Activated naive CD8-positive, alpha-beta T cell (primary cell): ENCODE results near the gene SPATA45.
"Not testable (repeated sequence)": the region's sequence is repeated elsewhere in the genome, so short reads cannot be mapped to it uniquely, and the experiment has no call there.

Experiments used
- H3K27ac Mint-ChIP-seq: one replicate; pipeline ENCODE4 v1.8.0; 2021; ENCODE audit warnings: mixed read lengths
- H3K27me3 Mint-ChIP-seq: one replicate; pipeline ENCODE4 v1.8.0; 2021; ENCODE audit warnings: mixed read lengths
- H3K36me3 Mint-ChIP-seq: one replicate; pipeline ENCODE4 v1.8.0; 2021; ENCODE audit warnings: mixed read lengths
- H3K4me1 Mint-ChIP-seq: one replicate; pipeline ENCODE4 v1.8.0; 2021; ENCODE audit warnings: low read depth, mixed read lengths
- H3K4me3 Mint-ChIP-seq: one replicate; pipeline ENCODE4 v1.8.0; 2021; ENCODE audit warnings: mild to moderate bottlenecking, mixed read lengths
- H3K9me3 Mint-ChIP-seq: one replicate; pipeline ENCODE4 v1.8.0; 2021; ENCODE audit warnings: low read depth, mixed read lengths

SPATA45 gene

DNA sequence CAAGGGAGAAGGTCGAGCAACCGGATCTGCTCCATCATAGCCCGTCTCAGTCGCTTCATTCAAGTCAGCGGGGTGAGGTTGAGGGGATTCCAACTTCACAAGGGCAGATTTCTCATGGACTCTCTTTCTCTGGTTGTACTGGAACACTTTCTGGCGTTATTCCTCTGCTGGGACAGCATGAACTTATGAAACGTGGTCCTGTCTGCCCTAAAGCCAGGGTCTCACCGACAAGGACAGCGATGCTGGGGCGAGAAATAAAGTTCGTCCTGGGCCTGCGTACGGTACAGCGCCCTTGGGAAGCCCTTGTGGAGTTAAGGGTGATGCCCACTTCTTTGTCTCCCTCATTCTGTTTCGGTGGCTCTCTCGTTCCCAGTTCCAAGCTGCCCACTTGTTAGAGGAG is 9.3 kb upstream of the SPATA45 start:
- Mint-ChIP-seq H3K4me1 (peaks cover 15% of the 10 kb centered on the region), H3K27me3 (no peaks in the 10 kb centered on the region), H3K4me3 (peak overlapping the region; percentile 62), H3K27ac (no peak overlapping the region), H3K36me3 (peaks cover 13% of the 10 kb centered on the region), H3K9me3 (no peaks in the 10 kb centered on the region)

DNA sequence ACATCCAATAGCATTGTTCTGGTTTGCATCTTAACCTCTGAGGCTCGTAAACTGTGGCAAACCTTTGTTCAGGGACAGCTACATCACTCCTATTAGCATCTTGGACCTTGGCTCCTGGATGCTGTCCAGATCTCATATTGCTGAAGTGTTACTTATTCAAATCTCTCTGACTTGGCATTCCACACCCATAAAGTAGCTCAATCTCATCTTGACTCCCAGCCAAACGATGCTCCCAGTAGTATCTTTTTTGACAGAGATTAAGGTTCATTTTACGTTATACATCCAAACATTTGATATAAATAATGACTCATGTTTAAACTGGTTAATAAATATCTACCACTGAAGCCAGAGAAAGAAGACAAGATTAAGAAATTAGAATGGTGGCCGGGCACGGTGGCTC is 6.2 kb upstream of the SPATA45 start:
- Mint-ChIP-seq H3K27me3 (no peaks in the 10 kb centered on the region), H3K4me1 (peaks cover 9% of the 10 kb centered on the region), H3K36me3 (peaks cover 11% of the 10 kb centered on the region), H3K9me3 (no peaks in the 10 kb centered on the region), H3K4me3 (no peak overlapping the region), H3K27ac (no peak overlapping the region)

DNA sequence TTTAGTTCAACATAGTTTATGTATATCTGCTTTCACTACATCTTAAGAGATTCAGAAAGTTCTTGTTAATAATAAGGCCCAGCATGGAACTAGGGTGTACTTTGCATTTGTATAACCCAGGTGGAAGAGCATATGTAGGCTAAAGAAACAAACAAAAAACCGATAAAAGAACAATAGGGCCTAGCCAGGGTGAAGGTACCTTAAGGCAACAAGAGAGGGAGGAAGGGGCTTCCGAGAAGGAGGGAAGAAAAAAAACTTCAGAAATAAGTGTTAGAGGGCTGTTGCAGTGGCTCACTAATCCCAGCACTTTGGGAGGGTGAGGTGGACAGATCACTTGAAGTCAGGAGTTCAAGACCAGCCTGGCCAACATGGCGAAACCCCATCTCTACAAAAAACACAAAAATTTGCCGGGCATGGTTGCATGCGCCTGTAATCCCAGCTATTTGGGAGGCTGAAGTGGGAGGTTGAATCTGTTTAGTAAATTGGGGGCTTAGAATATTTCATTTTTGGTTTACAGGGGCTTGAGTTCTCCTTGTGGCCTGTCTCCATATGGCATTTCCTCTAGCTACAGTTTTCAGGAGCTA is 4.7 kb upstream of the SPATA45 start:
- H3K4me1 Mint-ChIP-seq = peaks cover 2% of the 10 kb centered on the region
- H3K9me3 Mint-ChIP-seq = no peaks in the 10 kb centered on the region
- H3K27me3 Mint-ChIP-seq = no peaks in the 10 kb centered on the region
- no peak overlapping the region for H3K27ac Mint-ChIP-seq
- H3K4me3 Mint-ChIP-seq = no peak overlapping the region
- peaks cover 11% of the 10 kb centered on the region for H3K36me3 Mint-ChIP-seq

DNA sequence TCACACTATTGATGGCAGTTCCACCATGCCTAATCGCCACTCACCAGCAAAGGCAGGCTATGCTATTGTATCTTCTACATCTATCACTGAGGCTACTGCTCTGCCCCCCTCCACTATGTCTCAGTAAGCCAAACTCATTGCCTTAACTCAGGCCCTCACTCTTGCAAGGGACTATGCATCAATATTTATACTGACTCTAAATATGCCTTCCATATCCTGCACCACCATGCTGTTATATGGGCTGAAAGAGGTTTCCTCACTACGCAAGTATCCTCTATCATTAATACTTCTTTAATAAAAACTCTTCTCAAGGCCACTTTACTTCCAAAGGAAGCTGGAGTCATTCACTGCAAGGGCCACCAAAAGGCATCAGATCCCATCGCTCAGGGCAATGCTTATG is 2.9 kb downstream of the SPATA45 start:
- H3K4me1 Mint-ChIP-seq, H3K9me3 Mint-ChIP-seq, H3K4me3 Mint-ChIP-seq, H3K27ac Mint-ChIP-seq, H3K36me3 Mint-ChIP-seq, H3K27me3 Mint-ChIP-seq: not testable (repeated sequence)

DNA sequence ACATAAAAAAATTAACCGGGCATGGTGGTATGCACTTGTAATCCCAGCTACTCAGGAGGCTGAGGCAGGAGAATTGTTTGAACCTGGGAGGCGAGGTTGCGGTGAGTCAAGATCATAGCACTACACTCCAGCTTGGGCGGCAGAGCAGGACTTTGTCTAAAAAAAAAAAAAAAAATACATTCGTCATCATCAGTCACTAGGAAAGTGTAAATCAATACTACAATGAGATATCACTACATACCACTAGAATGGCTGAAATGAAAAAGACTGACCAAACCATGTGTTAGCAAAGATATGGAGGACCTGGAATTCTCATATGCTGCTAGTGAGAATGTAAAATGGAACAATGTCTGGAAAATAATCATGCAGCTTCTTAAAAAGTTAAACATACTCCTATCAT is 9.3 kb downstream of the SPATA45 start:
- no peaks in the 10 kb centered on the region for H3K4me1 Mint-ChIP-seq
- H3K36me3 Mint-ChIP-seq = no peaks in the 10 kb centered on the region
- no peak overlapping the region for H3K27ac Mint-ChIP-seq
- H3K9me3 Mint-ChIP-seq = no peaks in the 10 kb centered on the region
- H3K27me3 Mint-ChIP-seq = no peaks in the 10 kb centered on the region
- no peak overlapping the region for H3K4me3 Mint-ChIP-seq

DNA sequence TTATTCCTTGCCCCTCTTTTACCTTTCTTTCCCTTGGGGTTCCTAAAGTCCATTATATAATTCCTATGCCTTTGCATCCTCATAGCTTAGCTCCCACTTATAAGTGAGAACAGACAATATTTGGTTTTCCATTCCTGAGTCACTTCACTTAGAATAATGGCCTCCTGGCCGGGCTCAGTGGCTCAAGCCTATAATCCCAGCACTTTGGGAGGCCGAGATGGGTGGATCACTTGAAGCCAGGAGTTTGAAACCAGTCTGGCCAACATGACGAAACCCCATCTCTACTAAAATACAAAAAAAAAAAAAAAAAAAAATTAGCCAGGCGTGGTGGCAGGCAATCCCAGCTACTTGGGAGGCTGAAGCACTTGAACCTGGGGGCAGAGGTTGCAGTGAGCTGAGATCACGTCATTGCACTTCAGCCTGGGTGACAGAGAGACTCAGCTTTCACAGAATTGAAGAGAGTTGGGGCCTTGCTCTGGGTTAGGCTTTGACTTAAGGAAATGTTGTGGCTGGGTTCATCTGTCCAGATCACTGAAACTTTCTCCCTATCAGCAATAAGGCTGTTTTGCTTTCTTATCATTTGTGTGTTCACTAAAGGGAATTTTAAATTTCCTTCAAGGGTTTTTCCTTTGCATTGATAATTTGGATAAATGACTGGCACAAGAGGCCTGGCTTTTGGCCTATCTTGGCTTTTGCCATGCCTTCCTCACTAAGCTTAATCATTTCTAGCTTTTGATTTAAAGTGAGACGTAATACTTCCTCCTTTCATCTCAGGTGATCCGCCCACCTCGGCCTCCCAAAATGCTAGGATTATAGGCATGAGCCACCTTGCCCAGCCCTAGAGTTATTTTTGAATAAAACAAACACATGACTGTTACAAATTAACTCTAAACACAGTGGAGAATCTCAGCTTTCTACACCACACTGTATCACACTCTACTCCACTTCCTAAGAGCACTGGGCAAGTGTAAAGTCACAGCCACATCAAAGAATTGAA is 13.9 kb downstream of the SPATA45 start:
- H3K4me3 Mint-ChIP-seq, H3K36me3 Mint-ChIP-seq, H3K27me3 Mint-ChIP-seq, H3K27ac Mint-ChIP-seq, H3K9me3 Mint-ChIP-seq, H3K4me1 Mint-ChIP-seq: not testable (repeated sequence)

DNA sequence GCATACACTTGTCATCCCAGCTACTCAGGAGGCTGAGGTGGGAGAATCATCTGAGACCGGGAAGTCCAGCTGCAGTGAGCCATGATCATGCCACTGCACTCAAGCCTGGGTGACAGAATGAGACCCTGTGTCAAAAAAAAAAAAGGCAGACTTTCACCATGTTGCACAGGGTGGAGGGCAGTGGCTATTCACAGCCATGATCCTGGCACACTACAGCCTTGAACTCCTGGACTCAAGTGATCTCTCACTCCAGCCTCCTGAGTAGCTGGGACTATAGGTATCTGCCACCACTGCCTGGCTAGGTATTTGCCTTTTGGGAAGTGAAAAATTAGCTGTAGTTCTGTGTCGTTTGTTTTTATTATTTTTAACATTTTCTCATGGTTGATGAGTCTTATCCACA is 19.1 kb downstream of the SPATA45 start:
- Mint-ChIP-seq H3K27me3 (no peaks in the 10 kb centered on the region), H3K4me1 (no peaks in the 10 kb centered on the region), H3K9me3 (peaks cover 8% of the 10 kb centered on the region), H3K36me3 (peaks cover 8% of the 10 kb centered on the region), H3K27ac (no peak overlapping the region), H3K4me3 (no peak overlapping the region)

DNA sequence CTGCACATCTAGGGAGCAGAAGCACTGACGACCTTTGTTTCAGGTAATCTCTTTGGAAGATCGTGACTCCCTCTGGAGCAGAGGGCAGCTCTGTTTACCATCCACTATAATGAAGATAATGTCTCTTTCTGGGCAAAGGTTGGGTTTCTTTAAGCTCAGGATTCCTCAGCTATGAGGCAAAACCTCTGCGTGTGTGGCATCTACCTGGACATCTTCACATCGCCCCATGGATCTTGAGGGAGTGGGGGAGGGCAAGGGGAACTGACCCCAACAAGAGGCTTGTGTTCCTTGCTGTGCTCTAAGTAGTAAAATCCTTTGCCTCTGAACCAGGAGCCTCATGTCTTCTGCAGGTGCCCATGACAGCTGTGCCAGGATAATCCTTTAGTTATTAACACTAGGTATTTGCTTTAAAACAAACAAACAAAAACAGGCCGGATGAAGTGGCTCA is 19.6 kb downstream of the SPATA45 start:
- Mint-ChIP-seq H3K27ac (no peak overlapping the region), H3K36me3 (peaks cover 8% of the 10 kb centered on the region), H3K4me3 (no peak overlapping the region), H3K9me3 (peaks cover 8% of the 10 kb centered on the region), H3K27me3 (no peaks in the 10 kb centered on the region), H3K4me1 (no peaks in the 10 kb centered on the region)

DNA sequence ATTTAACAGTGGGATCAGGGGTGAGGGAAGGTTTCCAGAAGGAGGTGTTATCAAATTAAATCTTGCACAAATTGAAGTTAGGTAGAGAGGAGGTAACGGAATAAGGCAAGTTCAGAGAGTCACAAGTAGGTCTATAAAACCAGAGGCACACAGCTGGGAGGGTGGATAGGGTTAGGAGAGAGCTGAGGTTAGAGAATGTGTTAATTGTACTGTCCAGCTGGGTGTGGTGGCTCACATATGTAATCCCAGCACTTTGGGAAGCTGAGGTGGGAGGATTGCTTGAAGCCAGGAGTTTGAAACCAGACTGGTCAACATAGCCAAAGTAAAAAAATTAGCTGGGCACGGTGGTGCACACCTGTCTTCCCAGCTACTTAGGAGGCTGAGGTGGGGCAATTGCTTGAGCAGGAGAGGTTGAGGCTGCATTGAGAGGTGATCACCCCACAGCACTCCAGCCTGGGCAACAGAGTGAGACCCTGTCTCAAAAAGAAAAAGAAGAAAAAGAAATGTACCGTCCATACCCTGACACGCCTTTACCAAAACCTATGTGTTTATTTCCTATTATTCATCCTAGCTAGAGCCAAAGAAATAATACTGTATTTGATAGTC is 20.2 kb downstream of the SPATA45 start:
- H3K27ac Mint-ChIP-seq = no peak overlapping the region
- H3K9me3 Mint-ChIP-seq = peaks cover 8% of the 10 kb centered on the region
- no peaks in the 10 kb centered on the region for H3K4me1 Mint-ChIP-seq
- H3K27me3 Mint-ChIP-seq = no peaks in the 10 kb centered on the region
- H3K4me3 Mint-ChIP-seq = no peak overlapping the region
- peaks cover 8% of the 10 kb centered on the region for H3K36me3 Mint-ChIP-seq

DNA sequence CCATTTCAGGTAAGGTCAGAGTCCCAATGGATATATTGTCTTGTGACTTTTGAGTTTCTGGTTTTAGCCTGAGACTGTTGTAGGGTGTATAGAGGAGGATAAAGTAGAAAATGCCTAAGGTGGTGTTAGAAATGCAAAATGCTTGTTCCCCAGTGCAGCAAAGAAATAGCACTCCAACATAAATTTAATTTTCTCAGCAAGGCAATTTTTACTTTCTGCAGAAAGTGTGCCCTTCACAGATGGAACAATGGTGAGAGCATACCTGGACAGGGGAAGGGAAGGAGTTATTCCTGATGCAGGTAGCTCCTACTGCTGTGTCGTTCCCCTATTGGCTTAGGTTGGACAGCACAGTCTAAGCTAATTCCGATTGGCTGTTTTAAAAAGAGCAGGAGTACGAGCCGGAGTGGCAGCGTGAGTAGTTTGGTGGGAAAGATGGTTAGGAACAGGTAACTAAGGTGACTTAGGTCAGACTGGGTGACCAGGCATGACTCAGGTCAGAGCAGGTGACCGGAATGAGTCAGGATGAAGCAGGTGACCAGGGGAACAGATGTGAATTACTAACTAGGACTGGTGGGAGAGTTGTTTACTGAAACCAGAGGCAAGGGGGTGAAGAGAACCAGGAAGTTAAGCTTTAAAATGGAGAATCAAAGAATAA is 21.5 kb downstream of the SPATA45 start:
- no peak overlapping the region for H3K4me3 Mint-ChIP-seq
- H3K36me3 Mint-ChIP-seq = peaks cover 8% of the 10 kb centered on the region
- no peaks in the 10 kb centered on the region for H3K27me3 Mint-ChIP-seq
- H3K9me3 Mint-ChIP-seq = peaks cover 8% of the 10 kb centered on the region
- no peaks in the 10 kb centered on the region for H3K4me1 Mint-ChIP-seq
- no peak overlapping the region for H3K27ac Mint-ChIP-seq

DNA sequence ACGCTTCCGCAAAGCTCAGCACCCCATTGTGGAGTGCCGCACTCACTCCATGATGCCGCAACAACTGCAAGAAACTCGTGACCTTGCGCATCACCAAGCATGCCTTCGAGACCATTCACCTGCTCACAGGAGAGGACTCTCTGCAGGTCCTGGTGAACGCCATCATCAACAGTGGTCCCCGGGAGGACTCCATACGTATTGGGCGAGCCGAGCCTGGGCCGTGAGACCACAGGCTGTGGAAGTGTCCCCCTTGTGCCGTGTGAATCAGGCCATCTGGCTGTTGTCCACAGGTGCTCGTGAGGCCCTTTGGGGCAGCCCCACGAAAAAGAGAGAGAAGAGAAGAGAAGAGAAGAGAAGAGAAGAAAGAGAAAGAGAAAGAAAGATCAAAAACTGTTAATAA is 23.2 kb downstream of the SPATA45 start:
- no peak overlapping the region for H3K4me3 Mint-ChIP-seq
- H3K36me3 Mint-ChIP-seq = peaks cover 8% of the 10 kb centered on the region
- H3K9me3 Mint-ChIP-seq = peaks cover 8% of the 10 kb centered on the region
- no peaks in the 10 kb centered on the region for H3K4me1 Mint-ChIP-seq
- no peak overlapping the region for H3K27ac Mint-ChIP-seq
- H3K27me3 Mint-ChIP-seq = no peaks in the 10 kb centered on the region

DNA sequence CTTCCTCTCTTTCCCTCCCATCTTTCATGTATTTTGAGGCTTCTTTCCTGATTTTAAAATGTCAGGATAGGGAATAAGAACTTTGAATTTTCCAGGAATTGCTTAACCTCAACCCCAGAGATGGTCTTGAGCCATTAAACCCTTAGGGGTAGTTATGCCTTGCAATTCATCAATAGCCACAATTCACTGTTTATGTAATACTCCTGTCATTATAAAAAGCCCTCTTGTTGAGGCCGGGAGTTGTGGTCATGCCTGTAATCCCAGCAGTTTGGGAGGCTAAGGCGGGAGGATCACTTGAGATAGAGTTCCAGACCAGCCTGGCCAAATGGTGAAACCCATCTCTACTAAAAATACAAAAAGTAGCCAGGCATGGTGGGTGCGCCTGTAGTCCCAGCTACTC is 24.5 kb downstream of the SPATA45 start:
- Mint-ChIP-seq H3K27me3 (no peaks in the 10 kb centered on the region), H3K36me3 (peaks cover 8% of the 10 kb centered on the region), H3K4me3 (no peak overlapping the region), H3K9me3 (peaks cover 8% of the 10 kb centered on the region), H3K27ac (no peak overlapping the region), H3K4me1 (no peaks in the 10 kb centered on the region)

DNA sequence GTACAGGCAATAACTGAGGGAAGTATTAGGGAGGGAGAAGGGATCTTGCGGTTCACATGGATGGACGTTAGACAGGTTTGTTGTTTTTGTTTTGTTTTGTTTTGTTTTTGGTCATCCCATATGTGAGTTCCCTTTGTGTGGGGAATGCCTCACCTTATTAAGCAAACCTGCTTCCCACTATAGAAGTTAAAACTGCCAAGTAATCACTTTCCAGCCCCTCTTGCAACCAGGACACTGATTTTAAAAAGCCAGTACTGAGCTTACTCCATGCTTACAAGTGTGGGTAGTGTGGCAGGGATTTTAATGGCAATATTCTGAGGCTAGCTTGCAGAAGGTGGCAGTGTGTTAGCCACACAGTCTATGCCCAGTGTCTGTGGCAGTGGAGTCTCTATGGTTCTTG is 26.5 kb downstream of the SPATA45 start:
- H3K4me3 Mint-ChIP-seq = no peak overlapping the region
- no peak overlapping the region for H3K27ac Mint-ChIP-seq
- no peaks in the 10 kb centered on the region for H3K4me1 Mint-ChIP-seq
- peaks cover 6% of the 10 kb centered on the region for H3K36me3 Mint-ChIP-seq
- no peaks in the 10 kb centered on the region for H3K27me3 Mint-ChIP-seq
- H3K9me3 Mint-ChIP-seq = peaks cover 5% of the 10 kb centered on the region

DNA sequence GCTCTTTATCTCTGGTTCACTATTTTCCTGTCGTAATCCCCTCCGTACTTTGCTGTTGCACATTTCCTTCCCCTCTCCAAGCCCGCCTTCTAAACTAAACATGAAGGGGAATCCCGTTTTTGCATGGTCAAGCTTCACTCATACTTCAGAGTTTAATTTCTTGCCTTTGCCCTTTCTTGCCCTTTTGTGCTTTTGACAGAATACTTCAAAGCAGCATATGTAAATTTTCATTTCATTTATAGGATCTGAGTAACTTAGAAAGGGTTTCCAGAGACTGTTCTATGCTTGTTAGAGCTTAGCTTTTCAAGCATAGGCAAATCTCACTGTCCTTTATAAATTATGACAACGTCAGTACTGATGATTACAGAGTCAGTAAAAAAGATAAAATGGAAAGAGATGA is 27.7 kb downstream of the SPATA45 start:
- peaks cover 5% of the 10 kb centered on the region for H3K36me3 Mint-ChIP-seq
- no peaks in the 10 kb centered on the region for H3K9me3 Mint-ChIP-seq
- no peaks in the 10 kb centered on the region for H3K4me1 Mint-ChIP-seq
- no peak overlapping the region for H3K4me3 Mint-ChIP-seq
- H3K27me3 Mint-ChIP-seq = no peaks in the 10 kb centered on the region
- H3K27ac Mint-ChIP-seq = no peak overlapping the region
